B cell (primary cell): ENCODE measurements around the gene PIK3AP1. TPM values are rescaled to one million over a fixed set of nuclear protein-coding genes. Genes with fewer than 3 reads are reported as not detected.

ENCODE experiments used
- ATAC-seq: fragments of 200-7000 bp; cut with Tn5 transposase; one replicate; pipeline ENCODE4 v1.10.0; 2021; ENCODE audit warnings: low read depth, mild to moderate bottlenecking, moderate number of reproducible peaks, moderate library complexity
- CTCF ChIA-PET: fragments of 350-600 bp; sonication (Branson Sonifier 250); formaldehyde crosslinking; loops from one replicate; lab custom pipeline; 2021; ENCODE audit warnings: antibody characterized with exemption, inconsistent platforms; lab: Charles Lee
- POLR2A ChIA-PET: fragments of 350-600 bp; sonication (Branson Sonifier 250); formaldehyde crosslinking; loops from one replicate; lab custom pipeline; 2021; ENCODE audit warnings: antibody characterized with exemption; lab: Charles Lee
- DNase-seq: peaks from one replicate; pipeline ENCODE4 v3.0.0; 2013
- H2AFZ ChIP-seq: 2 replicates; pipeline ENCODE4 v1.6.1; 2012; ENCODE audit warnings: mild to moderate bottlenecking, low read depth, low read length; ENCODE audit not compliant: insufficient read depth, poor library complexity, severe bottlenecking
- H3K27ac ChIP-seq, 2 donors: 1 replicate in 1 of 2; 2 replicates in 1 of 2; pipeline ENCODE4 v1.5.1; 2012 to 2013; ENCODE audit warnings: low read length in 2 of 2, mild to moderate bottlenecking in 2 of 2, moderate library complexity in 1 of 2
- H3K27me3 ChIP-seq, 4 experiments: fragments of 200-600 bp in 1 of 4; sonication (generic) in 1 of 4; replicated peaks in 1 of 4; 1 replicate in 2 of 4; 2 replicates in 2 of 4; pipeline versions ENCODE4 v1.6.1 to v1.7.0; 2013 to 2016; ENCODE audit warnings: low read length in 3 of 4, mild to moderate bottlenecking in 2 of 4, mixed read lengths in 1 of 4, moderate library complexity in 1 of 4; ENCODE audit not compliant: insufficient read depth in 4 of 4, control insufficient read depth in 3 of 4; ENCODE audit errors: control extremely low read depth in 1 of 4
- H3K36me3 ChIP-seq, 2 experiments: replicated peaks in 1 of 2; 1 replicate in 1 of 2; 2 replicates in 1 of 2; pipeline versions ENCODE4 v1.6.1 to v1.7.1; 2013; ENCODE audit warnings: low read length in 1 of 2; ENCODE audit not compliant: insufficient read depth in 2 of 2, control insufficient read depth in 1 of 2; ENCODE audit errors: control extremely low read depth in 1 of 2, extremely low read depth in 1 of 2
- H3K4me1 ChIP-seq, 2 donors: fragments of 200-600 bp in 1 of 2; sonication (generic) in 1 of 2; 1 replicate in 1 of 2; 2 replicates in 1 of 2; pipeline versions ENCODE4 v1.5.1 to v1.6.1; 2013 to 2017; ENCODE audit warnings: low read length in 2 of 2; ENCODE audit not compliant: control insufficient read depth in 2 of 2, insufficient read depth in 2 of 2
- H3K4me2 ChIP-seq: replicated peaks from 2 replicates; pipeline ENCODE3; 2012; ENCODE audit warnings: mild to moderate bottlenecking, low read depth, low read length; ENCODE audit not compliant: poor library complexity, severe bottlenecking
- H3K4me3 ChIP-seq, 5 experiments: fragments of 200-600 bp in 1 of 5; sonication (generic) in 1 of 5; 1 replicate in 3 of 5; 2 replicates in 2 of 5; pipeline versions ENCODE4 v1.5.1 to v1.7.0; 2011 to 2016; ENCODE audit warnings: low read length in 4 of 5, mild to moderate bottlenecking in 4 of 5, low read depth in 2 of 5, control low read depth in 1 of 5, moderate library complexity in 1 of 5; ENCODE audit not compliant: insufficient read depth in 1 of 5; ENCODE audit errors: control extremely low read depth in 1 of 5, extremely low read depth in 1 of 5
- H3K79me2 ChIP-seq: fragments of 200-600 bp; sonication (generic); one replicate; pipeline ENCODE4 v1.6.0; 2016; ENCODE audit warnings: low read length; ENCODE audit not compliant: control insufficient read depth, insufficient read depth
- H3K9ac ChIP-seq: fragments of 200-600 bp; sonication (generic); 2 replicates; pipeline ENCODE4 v1.6.1; 2017; ENCODE audit warnings: mild to moderate bottlenecking, low read length, moderate library complexity
- H3K9me3 ChIP-seq, 3 donors: one replicate each; pipeline versions ENCODE4 v1.6.1 to v1.7.1; 2013; ENCODE audit warnings: low read length in 2 of 3; ENCODE audit not compliant: control insufficient read depth in 2 of 3, insufficient read depth in 1 of 3; ENCODE audit errors: control extremely low read depth in 1 of 3
- H4K20me1 ChIP-seq: 2 replicates; pipeline ENCODE4 v1.6.0; 2012; ENCODE audit warnings: mild to moderate bottlenecking, low read length; ENCODE audit not compliant: insufficient read depth, control insufficient read depth, poor library complexity, severe bottlenecking
- H3K27ac Mint-ChIP-seq: one replicate; pipeline ENCODE4 v1.8.0; 2021; ENCODE audit warnings: mixed read lengths
- H3K27me3 Mint-ChIP-seq: one replicate; pipeline ENCODE4 v1.8.0; 2021; ENCODE audit warnings: mixed read lengths
- H3K4me1 Mint-ChIP-seq: one replicate; pipeline ENCODE4 v1.8.0; 2021; ENCODE audit warnings: mixed read lengths
- H3K4me3 Mint-ChIP-seq: one replicate; pipeline ENCODE4 v1.8.0; 2021; ENCODE audit warnings: mixed read lengths
- H3K9me3 Mint-ChIP-seq: one replicate; pipeline ENCODE4 v1.8.0; 2022; ENCODE audit warnings: mixed read lengths; ENCODE audit not compliant: insufficient read depth
- EZH2 ChIP-seq: IDR thresholded peaks from 2 replicates; pipeline ENCODE4 v1.6.1; 2012; ENCODE audit warnings: borderline replicate concordance, low read depth, mild to moderate bottlenecking, moderate library complexity, low read length; ENCODE audit not compliant: insufficient read depth, poor library complexity, severe bottlenecking
- WGBS: methylation state at CpG from one replicate; pipeline ENCODE4 v1.1.5; 2013; ENCODE audit warnings: missing lambda C conversion rate; ENCODE audit not compliant: insufficient coverage; 5-methylcytosine and 5-hydroxymethylcytosine counted together
- intact Hi-C: fragments of 100-400 bp; cut with micrococcal nuclease; formaldehyde crosslinking; loops from one replicate; pipeline ENCODE4 v1.10.0; 2022
- polyA plus RNA-seq: library from polyadenylated mRNA; depleted of rRNA; stranded (reverse); fragments of >200 nt; gene quantifications from 2 replicates; pipeline ENCODE4 v1.2.3, GENCODE V29; 2012
- total RNA-seq, 2 donors: library from RNA; stranded (reverse); fragments of 120-200 nt in 1 of 2; gene quantifications; 1 replicate in 1 of 2; 2 replicates in 1 of 2; pipeline versions ENCODE4 v1.2.3 to v1.2.4, GENCODE V29; 2013 to 2022
- TF ChIP-seq, protein P1 (sequence below): fragments of 200-600 bp; IDR thresholded peaks from one replicate; pipeline ENCODE4 v1.8.0; 2022; ENCODE audit warnings: antibody characterized with exemption, mild to moderate bottlenecking

Gene PIK3AP1
- total and polyA plus RNA-seq, 2 donors (not counting 1 experiment from before 2014, with no cell fraction given) = 125 to 130 TPM

GRCh38 chr10:96656198-96656577 is 64.1 kb downstream of the PIK3AP1 start:
- no peak for TF ChIP-seq EZH2
- TF ChIP-seq, protein P1, sequence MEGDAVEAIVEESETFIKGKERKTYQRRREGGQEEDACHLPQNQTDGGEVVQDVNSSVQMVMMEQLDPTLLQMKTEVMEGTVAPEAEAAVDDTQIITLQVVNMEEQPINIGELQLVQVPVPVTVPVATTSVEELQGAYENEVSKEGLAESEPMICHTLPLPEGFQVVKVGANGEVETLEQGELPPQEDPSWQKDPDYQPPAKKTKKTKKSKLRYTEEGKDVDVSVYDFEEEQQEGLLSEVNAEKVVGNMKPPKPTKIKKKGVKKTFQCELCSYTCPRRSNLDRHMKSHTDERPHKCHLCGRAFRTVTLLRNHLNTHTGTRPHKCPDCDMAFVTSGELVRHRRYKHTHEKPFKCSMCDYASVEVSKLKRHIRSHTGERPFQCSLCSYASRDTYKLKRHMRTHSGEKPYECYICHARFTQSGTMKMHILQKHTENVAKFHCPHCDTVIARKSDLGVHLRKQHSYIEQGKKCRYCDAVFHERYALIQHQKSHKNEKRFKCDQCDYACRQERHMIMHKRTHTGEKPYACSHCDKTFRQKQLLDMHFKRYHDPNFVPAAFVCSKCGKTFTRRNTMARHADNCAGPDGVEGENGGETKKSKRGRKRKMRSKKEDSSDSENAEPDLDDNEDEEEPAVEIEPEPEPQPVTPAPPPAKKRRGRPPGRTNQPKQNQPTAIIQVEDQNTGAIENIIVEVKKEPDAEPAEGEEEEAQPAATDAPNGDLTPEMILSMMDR = no peak
- H3K36me3 ChIP-seq = peaks cover 5 to 59% of the 10 kb centered on the region in 2 experiments
- Mint-ChIP-seq H3K4me1 (peaks cover 82% of the 10 kb centered on the region), H3K27me3 (no peaks in the 10 kb centered on the region), H3K27ac (peak overlapping the region; percentile 84), H3K9me3 (no peaks in the 10 kb centered on the region), H3K4me3 (no peak overlapping the region)
- H3K4me2 ChIP-seq = peak overlapping the region; percentile 39
- H4K20me1 ChIP-seq = peaks cover 60% of the 10 kb centered on the region
- DNase-seq (no peak), ATAC-seq (no peak)
- H2AFZ ChIP-seq = no peak overlapping the region
- CTCF ChIA-PET = no interaction called here
- H3K9ac ChIP-seq = no peak overlapping the region
- 80% methylated on average over 2 of the region's 3 CpGs for WGBS
- peaks cover 0 to 3% (median 0%) of the 10 kb centered on the region in 3 donors for H3K9me3 ChIP-seq
- H3K27ac ChIP-seq = no peak overlapping the region
- peaks cover 99% of the 10 kb centered on the region for H3K79me2 ChIP-seq
- peaks cover 60 to 66% of the 10 kb centered on the region in 2 donors for H3K4me1 ChIP-seq
- no peaks in the 10 kb centered on the region for H3K27me3 ChIP-seq
- peak overlapping the region in 1 of 5 experiments; percentile 12 for H3K4me3 ChIP-seq
- POLR2A ChIA-PET = no interaction called here
- intact Hi-C loops = no loop called here

DNA sequence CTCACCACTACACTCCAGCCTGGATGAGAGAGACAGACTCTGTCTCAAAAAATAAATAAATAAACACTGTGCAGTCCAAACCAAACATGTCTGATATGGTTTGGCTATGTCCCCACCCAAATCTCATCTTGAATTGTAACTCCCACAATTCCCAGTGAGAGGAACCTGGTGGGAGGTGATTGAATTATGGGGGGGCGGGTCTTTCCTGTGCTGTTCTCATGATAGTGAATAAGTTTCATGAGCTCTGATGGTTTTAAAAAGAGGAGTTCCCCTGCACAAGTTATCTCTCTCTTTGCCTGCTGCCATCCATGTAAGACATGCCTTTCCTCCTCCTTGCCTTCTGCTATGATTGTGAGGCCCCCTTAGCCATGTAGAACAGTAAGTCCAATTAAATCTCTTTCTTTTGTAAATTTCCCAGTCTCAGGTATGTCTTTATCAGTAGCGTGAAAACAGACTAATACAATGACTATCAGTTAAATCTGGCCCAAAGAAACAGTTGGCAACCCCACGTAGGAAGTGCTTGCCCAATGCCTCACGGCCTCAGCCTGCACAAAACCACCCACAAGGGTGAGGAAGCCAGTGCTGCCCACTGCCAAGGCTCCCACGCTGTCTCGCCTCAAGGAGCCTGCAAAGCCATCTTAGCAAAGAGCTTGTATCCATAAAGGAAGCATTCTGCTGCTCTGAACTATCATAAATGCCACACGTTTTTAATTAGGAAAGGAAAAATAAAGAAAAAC is 64.7 kb downstream of the PIK3AP1 start:
- Histone ChIP-seq H3K79me2 (peaks cover 99% of the 10 kb centered on the region), H3K9ac (no peak overlapping the region), H3K36me3 (peaks cover 6 to 65% of the 10 kb centered on the region in 2 experiments), H2AFZ (no peak overlapping the region), H3K4me1 (peaks cover 62 to 72% of the 10 kb centered on the region in 2 donors), H3K4me2 (no peak overlapping the region), H3K9me3 (peaks cover 0 to 3% (median 0%) of the 10 kb centered on the region in 3 donors), H3K4me3 (no peak overlapping the region), H3K27ac (no peak overlapping the region), H4K20me1 (peaks cover 66% of the 10 kb centered on the region), H3K27me3 (no peaks in the 10 kb centered on the region)
- TF ChIP-seq, protein P1 = no peak
- no peak for TF ChIP-seq EZH2
- Mint-ChIP-seq H3K9me3 (no peaks in the 10 kb centered on the region), H3K27me3 (no peaks in the 10 kb centered on the region), H3K4me1 (peaks cover 83% of the 10 kb centered on the region), H3K27ac (peak overlapping the region; percentile 84), H3K4me3 (no peak overlapping the region)
- no peak for DNase-seq
- ChIA-PET CTCF (interaction anchor here (1.3 kb wide), 1 partner anchor 65 kb away, joined by 3 read pairs; the partner anchor contains the start of gene PIK3AP1), POLR2A (no interaction called here)
- WGBS = 58% methylated on average over 2 of the region's 7 CpGs
- intact Hi-C loops = no loop called here
- no peak for ATAC-seq
